Ecto neural progenitor cell (in vitro differentiated cells): Measurements from ENCODE around the gene GNAS.
"Not testable (repeated sequence)": the region's sequence is repeated elsewhere in the genome, so short reads cannot be mapped to it uniquely, and the experiment has no call there.

Experiments used
- DNase-seq: peaks from one replicate; pipeline ENCODE4 v3.0.0-alpha.2; 2018; ENCODE audit warnings: low spot score

GNAS gene

DNA sequence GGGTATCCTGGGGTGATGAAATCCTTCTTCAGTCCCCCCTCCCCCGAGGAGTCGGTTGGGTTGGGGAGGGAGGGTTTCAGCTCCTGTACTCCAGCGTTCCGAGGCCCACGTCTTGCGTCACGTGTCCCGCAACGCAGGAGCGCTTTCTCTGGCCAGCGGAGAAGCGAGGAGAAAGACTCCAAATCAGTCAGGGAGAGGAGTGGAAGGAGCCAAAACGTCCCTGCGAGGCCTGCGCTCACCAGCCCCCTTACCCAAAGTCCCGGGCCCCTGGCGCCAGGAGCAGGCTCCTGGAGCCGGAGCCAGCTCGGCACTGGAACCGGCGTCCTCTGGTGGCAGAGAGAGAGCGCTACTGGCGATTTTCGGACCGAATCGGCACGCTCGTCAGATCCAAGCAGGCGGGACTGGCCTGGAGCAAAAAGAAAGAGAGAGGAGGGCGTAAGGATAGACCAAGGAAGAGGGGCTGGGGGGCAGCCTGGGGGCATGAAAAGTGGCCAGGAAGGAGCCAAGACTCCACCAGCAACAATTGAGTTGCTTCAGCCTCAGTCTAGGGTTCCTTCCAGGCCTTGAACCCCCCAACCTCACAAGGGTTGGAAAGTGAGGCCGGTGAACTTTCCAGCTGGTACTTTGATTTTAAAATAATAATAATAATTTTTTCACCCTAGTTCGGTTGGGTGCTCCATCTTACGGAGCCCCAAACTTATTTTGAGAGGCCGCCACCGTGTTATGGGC, at the start of gene GNAS:
GNAS (plus strand) TSS at position 174 of the 729 bp plus-strand sequence.
- peak; percentile 83 for DNase-seq

DNA sequence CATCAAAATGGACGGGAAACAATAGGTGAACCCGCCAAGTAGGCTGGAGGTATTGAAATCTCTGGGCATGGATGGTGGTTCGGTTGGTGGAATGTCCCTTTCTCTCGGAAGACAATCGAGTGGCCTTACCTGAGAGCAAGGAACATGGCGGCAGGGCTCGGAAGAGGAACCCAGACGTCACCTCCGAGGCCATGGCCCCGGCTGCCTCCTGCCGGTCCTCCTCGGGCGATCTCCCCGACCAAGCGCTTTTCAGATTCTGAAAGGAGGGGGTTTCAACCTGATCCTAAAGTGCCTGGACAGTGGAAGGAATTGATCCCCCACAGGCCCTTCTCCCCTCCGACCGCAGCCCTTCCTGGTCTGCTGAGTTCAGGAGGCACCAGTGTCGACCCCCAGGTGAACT, 49.0 kb upstream of the GNAS start:
- DNase-seq, result no peak

DNA sequence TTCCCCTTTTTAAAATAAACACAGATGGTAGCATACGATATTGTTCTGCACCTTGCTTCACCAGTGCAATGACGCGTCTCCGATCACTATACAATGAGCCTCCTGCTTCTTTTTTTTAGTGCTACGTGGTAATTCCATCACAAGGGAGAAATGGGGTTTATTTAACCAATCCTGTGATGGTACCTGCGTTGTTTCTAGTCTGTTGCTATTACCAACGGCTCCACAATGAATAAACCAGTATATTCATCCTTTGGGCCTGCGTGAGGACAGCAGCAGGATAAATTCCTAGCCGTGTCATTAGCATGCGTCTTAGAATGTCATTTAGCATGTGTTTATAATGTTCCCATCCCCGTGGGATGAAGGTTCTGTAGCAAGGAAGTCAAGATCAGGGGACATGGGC, 44.7 kb upstream of the GNAS start:
- DNase-seq, result no peak

DNA sequence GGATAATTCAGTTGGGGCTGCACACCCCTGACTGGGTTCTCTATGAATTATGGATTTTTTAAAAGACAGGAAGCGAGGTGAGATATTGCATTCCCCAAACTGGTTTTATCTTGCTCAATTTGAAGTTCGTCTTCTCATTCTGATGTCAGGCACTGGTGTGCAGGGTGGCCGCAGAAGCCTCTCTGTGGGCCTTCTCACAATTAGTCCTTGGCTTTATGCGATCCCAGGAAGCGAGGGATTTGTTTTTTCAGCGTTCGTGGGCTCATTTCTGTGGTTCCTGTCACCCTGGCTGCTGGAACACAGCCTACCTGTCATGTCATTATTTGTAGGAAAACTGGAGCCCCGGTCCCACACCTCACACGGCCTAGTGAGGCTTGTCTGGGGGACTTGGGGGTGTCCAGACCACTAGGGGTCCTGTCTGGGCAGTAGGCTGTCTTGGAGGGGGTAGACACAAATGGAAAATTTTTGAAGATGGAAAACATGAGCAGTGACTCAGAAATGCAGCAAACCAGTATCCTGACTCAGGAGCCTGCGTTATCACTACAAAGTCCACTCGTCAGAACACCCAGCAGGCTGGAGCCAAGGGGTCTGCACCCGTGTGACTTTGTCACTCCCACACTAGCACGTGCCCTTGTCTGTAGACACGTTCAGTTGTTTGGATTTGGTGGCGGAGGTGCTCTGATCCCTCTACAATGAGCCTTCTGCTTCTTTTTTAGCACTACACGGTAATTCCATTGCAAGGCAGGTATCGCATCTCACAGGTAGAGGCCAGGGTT, 44.1 kb upstream of the GNAS start:
- no peak for DNase-seq

DNA sequence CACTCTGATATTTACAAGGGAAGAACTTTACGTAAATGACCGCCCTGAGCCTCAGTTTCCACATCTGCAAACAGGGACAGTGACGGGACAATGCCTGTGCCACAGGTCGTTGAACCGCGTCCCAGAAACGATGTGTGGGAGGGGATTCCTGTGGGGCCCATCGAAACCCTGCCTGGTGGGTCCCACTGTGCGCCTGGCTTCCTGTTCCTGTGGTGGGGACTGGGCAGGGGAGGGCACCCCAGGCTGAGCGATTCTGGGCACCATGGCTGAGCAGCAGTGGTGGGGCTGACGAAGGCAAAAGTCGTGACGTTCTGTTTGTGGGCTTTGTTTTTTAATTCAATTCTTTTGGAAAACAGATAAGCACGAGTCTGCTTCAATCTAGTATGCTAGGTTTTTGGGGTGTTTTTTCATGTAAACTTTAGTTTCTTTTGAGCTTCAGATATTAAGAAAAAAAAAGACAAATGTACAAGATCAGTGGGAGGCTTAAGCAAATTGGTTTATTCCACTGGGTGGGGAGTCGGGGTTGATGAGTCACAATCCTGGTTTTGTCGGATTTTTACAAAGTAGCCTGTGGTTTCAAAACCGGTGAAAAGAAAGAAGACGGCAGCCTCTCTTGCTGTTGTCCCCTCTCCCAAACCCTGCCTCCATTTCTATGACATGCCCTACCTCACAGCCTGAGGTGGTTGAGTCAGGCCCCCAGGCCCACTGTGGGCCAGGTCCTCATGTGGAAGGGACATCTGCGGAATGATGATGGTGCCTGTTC, 42.2 kb upstream of the GNAS start:
- DNase-seq, result no peak

DNA sequence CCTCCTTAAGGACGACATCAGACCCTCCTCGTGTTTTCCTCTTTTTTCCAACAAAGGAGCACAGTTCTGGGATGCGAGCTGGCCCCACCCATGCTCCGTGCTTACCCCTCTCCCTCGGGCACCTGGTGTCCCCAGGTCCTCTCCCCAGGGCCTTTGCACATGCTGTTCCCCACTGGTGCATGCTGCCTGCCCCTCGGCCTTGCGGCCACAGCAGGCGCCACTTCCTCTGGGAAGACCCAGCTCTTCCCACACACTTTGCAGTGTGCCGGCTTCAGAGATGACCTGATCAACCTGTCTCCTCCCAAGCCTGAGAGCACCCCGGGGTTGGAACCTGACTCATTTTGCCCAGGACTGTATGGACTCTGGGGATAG, 41.7 kb upstream of the GNAS start:
- no peak for DNase-seq

DNA sequence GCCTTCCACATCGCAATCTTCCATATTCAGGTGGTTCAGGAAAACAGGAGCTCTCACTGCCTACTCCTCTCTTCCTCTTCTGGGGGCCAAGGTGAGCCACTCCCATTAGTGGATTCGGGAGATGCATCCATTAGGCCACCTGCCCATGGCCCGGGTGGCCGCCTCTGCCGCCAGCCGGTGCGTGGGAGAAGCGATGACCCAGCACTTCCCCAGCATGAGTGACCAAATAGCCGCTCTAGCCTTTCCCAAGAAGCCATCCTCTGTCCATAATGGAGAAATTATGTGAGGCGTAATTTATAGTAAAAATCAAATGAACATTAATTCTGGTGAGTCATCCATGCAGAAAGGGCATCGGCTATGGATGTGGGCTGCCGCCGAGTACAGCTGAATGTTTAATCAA, 41.2 kb upstream of the GNAS start:
- no peak for DNase-seq

DNA sequence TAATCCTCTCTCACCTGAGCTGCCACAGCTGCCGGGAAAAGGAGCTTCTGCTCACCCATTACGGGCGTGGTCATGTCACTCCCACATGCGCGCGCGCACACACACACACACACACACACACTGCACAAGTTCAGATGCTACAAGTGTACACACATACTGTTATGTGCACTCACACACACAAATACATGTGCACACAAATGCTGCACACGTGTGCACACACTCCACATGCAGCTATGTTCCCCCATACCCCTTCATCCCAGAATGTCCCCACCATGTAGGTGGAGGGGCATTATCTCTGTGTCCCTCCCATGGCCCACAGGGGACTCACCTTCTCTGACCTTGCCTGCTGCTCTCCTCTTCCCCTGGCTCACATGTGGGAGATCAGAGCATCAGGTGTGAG, 39.1 kb upstream of the GNAS start:
- DNase-seq, result no peak

DNA sequence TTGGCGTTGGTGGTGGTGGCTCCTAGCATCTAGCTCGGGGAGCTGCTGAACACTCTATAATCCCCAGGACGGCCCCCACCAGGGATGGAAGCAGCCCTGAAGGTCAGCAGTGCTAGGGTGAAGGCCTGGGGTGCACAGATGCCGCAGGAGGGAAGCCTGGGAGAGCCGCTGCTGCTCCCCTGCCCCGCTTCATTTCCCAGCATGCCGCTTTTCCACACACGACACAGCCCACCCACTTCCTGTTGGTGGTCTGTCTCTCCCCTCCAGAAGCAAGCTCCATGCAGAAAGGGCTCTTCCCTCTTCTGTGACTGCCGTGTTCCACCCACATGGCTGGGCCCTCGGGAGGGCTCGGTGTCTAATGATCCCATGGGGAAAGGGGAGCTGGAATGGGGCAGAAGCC, 37.1 kb upstream of the GNAS start:
- DNase-seq, result no peak

DNA sequence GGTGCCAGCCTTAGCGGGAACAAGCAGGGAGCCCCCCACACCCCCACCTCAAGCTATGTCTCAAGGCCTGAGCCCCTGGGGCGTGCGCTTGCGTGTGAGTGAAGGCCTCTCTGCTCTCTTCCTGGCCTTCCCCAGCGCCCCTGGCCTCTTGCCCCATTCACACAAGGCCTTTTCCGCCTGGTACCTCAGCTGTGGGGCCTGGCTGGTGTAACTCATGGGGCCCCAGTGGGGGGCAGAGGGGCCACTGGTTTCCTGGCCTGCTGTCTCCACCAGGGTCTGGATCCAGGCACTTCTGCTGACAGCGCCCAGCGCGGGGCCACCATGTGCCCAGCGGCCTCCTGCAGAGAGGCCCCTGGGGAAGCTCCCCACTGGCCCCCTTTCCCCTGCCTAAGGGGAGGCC, 36.5 kb upstream of the GNAS start:
- no peak for DNase-seq

DNA sequence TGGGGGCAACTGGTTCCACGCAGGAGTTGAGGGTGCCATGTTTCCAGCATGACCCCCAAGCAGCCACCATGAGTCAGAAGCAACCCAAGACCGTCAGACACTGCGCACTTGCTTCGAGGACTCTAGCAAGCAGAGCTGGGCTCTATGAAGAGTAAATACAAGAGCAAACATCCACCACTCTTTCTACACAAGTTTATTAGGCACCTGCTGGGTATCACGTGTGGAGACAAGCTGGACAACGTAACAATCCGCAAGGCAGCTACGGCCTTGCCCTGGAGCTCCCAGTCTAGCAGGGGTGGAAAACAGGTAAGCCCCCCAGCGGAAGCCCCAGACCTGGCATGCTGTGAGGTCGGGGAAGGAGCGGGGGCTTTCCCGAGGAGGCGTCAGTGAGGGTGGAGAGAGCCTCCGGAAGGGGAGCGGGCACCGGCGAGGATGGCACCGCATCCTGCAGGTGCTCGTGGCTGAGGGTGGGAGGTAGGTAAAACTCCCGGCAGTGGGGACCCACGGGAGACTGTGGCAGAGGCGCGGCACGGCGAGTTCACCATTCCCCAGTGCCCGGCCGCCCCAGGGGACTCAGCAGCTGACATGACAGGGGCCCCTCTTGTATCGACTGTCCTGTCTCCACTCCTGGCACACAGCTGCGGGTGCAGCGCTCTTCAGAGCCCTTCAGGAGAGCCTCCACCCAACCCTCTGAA, 35.4 kb upstream of the GNAS start:
- DNase-seq, result no peak

DNA sequence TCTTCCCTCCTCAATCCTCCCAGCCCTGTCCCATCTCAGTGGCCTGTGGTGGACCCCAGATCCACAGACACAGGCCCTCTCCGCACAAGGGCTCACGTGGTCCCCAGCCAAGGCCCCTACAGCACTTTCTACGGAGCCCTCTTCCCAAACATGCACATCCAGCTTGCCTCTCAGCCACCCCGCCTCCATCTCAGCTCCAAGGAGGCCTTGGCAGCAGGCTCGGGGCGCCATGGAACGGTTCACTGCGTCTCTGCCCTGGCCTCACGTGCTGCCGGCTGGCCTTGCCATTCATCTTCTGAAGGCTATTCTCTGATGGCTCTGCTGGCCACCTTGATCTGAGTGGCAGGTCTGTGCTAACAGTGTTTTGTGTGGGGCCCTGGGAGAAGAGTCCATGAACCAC, 34.8 kb upstream of the GNAS start:
- DNase-seq, result no peak

DNA sequence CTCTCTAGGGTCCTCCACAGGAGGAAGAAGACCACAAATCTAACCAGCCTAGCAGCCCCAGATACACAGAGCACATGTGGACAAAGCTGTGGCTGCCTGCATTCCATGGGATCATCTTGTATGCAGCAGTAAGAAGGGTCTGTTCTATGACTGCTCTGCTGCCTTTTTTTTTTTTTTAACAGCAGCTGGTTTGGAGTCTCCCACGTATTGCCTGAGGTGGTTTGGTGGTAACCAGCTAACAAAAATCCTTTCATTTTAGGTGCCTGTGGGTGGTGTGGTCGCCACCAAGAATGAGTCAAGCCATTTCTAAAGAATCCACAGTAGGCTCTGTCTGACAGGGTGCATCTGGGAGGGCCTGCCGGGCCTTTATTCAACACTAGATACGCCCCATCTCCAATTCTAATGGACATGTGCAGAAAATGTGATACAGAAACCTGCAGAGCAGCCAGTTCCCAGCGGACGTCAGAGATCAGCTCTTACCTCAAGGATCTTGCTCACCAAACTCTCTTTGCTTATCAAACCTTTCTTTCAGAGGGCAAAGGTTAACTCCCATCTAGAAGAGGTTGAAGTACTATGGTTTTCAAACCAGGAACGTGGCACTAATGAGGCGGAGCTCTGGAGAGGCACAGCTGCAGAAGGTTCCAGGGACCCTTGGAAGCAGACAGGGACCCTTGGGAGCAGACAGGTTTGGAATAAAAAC, 33.8 kb upstream of the GNAS start:
- no peak for DNase-seq

DNA sequence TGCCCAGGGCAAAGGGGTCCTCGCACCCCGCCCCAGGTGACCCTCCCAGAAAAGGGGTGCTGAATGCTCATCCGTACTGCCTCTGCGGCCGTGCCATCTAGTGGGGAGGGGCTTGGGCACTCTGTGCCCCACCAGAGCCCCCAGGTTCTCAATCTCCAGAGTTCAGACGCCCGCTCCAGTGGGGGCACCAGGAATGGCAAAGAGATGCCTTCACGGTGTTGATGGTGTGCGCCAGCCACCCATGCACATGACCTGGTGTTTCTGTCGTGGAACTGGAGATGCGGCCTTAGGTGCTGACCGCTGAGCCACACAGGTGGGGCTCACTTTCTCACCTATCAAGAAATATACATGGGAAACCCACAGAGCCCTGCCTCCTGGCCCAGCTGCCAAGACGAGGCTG, 32.6 kb upstream of the GNAS start:
- no peak for DNase-seq

DNA sequence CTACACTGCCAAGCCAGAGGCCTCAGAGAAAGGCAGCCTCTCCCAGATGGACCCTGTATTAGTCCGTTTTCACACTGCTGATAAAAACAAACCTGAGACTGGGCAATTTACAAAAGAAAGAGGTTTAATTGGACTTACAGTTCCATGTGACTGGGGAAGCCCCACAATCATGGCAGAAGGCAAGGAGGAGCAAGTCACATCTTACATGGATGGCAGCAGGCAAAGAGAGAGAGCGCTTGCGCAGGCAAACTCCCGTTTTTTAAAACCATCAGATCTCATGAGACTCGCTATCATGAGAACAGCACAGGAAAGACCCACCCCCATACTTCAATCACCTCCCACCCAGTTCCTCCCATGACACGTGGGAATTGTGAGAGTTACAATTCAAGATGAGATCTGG, 32.0 kb upstream of the GNAS start:
- not testable (repeated sequence) for DNase-seq

DNA sequence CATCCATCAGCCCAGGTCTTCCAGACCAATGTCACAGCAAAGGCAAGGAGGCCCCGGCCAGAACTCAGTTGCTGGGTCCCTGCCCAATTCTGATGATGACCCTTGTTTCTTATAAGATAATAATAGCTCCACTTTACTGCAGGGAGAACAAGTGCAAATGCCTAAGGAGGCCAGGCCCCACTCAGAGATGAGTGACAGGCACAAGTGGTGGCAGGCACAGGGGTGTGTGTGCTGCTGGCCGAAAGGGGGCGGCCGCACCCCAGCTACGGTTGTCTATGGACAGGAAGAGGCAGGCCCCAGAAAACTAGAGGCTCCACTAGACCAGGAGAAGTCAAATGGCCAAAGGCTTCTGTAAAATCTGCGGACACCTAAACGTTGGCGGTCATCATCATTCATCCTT, 30.4 kb upstream of the GNAS start:
- DNase-seq, result no peak

DNA sequence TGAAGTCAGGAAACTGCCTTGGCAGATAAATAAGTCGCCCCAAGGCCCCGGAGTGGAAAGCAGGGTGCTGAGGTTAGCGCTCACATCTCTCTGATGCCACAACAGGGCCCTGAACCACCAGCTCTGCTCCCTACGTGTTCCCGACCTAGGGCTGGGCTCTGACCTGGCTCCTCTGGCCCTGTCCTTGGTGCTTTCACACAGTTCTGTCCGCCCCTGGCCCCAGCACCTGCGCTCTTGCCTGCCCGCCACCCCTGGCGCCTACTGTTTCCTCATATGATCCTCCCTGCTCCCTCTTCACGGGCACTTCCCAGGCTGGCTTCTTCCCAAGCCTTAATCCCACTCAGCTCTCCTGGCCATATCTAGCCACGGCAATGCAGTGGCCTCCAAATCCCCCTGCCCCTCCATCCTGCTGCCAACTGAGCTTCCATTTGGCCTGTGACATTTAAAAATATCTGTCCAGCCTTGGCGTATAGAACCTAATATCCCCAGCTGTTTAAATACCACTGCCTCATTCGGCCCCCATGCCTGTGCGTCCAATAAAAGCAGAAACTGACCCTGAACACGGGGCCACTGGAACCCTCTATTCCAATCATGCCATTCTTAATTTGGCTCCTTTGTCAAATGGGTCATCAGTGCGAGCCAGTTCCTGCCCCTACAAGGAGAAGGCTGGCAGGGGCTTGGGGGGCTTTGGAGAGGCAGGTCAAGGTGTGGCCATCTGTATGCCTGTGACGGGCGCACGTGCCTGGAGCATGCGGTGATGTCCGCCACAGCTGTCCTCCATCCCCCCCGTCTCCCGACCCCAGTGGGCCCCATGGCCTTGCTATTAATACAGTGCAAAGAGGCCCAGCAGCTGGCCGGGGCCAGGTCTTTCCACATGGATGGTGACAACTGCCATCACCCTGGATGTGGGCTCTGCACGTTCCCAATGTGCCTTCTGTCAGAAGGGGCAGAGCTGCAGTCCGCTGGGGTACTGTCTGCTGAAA, 29.5 kb upstream of the GNAS start:
- DNase-seq, result no peak

DNA sequence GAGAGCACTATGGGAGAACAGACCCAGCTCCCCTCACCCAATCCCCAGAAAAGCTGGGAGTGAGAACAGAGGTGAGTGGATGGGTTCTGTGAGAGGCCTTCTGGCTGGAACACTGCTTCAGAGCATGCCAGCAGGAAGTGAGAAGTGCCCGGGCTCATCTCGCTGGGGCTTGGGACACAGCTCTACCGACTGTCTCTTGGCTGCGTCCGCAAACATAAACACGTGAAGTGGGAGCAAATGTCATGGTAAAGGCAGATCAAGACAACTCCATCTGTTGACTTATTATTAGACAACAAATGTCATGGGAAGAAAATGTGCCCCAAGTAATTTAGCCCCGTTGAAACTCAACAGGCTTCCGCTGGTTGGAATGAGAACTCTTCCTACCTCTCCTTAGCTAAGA, 27.7 kb upstream of the GNAS start:
- DNase-seq, result no peak

DNA sequence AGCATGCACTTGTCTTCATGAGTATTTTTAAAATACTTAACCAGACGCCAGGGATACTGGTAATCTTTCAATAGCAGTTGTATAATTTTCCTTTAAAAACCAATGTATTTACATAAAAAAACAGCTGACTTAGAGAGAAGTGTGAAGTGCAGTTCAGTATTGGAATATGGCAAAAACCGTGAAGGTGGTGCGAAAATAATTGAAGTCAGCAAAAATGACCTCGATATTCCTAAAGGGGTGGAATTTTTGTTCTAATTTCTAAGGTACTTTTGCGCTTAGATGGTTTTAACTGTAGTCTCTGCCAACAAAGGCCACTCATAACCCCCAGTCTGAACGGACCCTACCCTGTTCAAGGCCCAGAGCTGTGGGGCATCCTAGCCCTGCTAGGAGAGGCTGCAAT, 27.1 kb upstream of the GNAS start:
- no peak for DNase-seq

DNA sequence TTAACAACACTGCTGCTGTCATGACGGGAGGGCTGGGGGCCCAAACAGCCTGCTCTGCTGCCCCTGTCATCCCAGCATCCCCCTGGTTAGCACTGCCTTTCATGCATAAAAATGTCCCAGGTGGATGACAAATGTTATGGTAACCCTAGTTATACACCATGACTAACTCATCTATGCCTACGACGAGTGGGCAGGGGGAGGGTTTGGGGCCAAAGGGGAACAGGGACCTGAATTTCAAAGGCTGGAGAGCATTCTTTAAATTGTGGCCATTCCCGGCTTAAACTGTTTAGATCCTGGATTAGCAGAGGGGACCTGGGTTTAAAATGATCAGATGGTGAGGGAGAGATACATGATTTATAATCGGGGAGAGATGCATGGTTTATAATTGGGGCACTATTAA, 26.2 kb upstream of the GNAS start:
- no peak for DNase-seq

DNA sequence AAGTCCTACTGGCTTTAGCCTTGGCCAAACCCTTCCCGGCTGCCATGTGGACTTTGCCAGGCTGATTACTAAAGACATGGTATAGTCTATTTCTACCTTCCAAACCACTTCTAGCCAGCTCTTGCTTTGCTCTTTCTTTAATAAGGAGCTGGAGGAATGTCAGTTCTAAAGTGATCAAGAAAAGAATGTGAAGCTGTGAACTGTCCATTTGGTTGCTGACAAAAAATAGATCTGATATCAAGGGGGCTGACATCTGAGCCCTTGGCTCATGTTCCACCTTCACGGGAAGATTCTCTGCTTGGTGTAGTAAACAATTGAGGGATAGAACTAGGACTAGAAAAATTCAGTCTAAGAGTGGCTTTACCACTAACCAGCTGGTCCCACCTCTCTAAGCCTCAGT, 24.4 kb upstream of the GNAS start:
- DNase-seq, result no peak
